Activated naive CD8-positive, alpha-beta T cell treated with anti-CD3 and anti-CD28 coated beads, Interleukin-2, amount 50 U/mL, for 16 hours (primary cell): ENCODE measurements around the gene CYP2W1.
"Not testable (repeated sequence)": the region's sequence is repeated elsewhere in the genome, so short reads cannot be mapped to it uniquely, and the experiment has no call there.

Experiments
- DNase-seq: peaks from one replicate; pipeline ENCODE4 v3.0.0-alpha.2; 2020; ENCODE audit warnings: low read depth, low spot score

CYP2W1 gene

GRCh38 chr7:997404-998395, 14.7 kb downstream of the CYP2W1 start:
- no peak for DNase-seq

GRCh38 chr7:999149-999879, 16.3 kb downstream of the CYP2W1 start:
- no peak for DNase-seq

- DNase-seq = no peak
These were observed 17.3 kb downstream of the CYP2W1 start for GRCh38 chr7:999941-1000935.

- not testable (repeated sequence) for DNase-seq
These were observed 18.2 kb downstream of the CYP2W1 start for GRCh38 chr7:1001069-1001770.

GRCh38 chr7:1002026-1002425, 19.0 kb downstream of the CYP2W1 start:
- DNase-seq = not testable (repeated sequence)

GRCh38 chr7:1002445-1002844, 19.5 kb downstream of the CYP2W1 start:
- DNase-seq = not testable (repeated sequence)

- DNase-seq = no peak
These were observed 21.3 kb downstream of the CYP2W1 start for GRCh38 chr7:1004018-1004852.

- DNase-seq = no peak
These were observed 22.3 kb downstream of the CYP2W1 start for GRCh38 chr7:1005303-1005702.

- no peak for DNase-seq
These were observed 24.9 kb downstream of the CYP2W1 start for GRCh38 chr7:1007901-1008300.

- DNase-seq = no peak
These were observed 25.9 kb downstream of the CYP2W1 start for GRCh38 chr7:1008733-1009363.

- DNase-seq = no peak
These were observed 26.8 kb downstream of the CYP2W1 start for GRCh38 chr7:1009747-1010146.

GRCh38 chr7:1010226-1010625, 27.2 kb downstream of the CYP2W1 start:
- DNase-seq = no peak

- no peak for DNase-seq
These were observed 28.5 kb downstream of the CYP2W1 start for GRCh38 chr7:1011297-1012003.

GRCh38 chr7:1012004-1012715, 29.2 kb downstream of the CYP2W1 start:
- no peak for DNase-seq

- no peak for DNase-seq
These were observed 29.7 kb downstream of the CYP2W1 start for GRCh38 chr7:1012716-1013095.

GRCh38 chr7:1013581-1013980, 30.6 kb downstream of the CYP2W1 start:
- DNase-seq = no peak

- DNase-seq = no peak
These were observed 31.7 kb downstream of the CYP2W1 start for GRCh38 chr7:1014681-1015080.
